ENCODE measurements around the gene CLSTN3.

Gene CLSTN3

DNA sequence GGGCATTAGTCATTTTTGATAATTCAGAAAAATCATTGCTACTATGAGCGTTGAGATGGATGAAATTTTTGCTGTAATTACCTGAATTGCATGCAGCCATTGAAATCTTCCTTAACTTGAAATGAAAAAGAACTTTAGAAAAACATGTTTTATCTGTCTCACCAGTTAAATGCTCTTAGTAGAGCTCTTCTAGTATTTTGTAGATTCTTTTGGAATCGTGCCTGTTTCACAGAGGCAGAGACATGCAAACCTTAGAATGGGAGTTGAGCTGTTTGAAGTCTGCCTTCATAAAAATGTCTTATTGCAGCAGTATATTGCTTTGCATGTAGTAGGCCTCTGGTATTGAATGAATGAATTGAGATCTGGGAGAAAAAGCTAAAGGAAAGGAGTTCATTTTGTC, 63.5 kb downstream of the CLSTN3 start:
- DNase-seq, result no peak

- no peak for DNase-seq
These were observed 67.7 kb downstream of the CLSTN3 start for GRCh38 chr12:7197841-7198240.

DNA sequence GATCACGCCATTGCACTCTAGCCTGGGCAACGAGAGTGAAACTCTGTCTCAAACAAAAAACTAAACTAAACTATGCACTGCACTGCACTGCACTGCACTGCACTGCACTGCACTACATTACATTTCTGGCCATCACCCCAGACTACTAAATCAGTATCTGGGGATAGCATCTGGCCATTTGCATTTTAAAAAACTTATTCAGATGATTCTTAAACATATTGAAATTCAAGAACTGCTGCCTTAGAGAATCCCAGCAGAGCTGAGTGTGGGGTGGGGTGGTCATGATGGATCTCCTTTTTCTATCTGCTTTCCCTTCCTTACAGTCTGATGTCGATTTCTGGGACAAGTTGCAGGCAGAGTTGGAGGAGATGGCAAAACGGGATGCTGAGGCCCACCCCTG, 72.9 kb downstream of the CLSTN3 start:
- no peak for DNase-seq

- DNase-seq, result no peak
These were observed 74.9 kb downstream of the CLSTN3 start for GRCh38 chr12:7205091-7205490.

DNA sequence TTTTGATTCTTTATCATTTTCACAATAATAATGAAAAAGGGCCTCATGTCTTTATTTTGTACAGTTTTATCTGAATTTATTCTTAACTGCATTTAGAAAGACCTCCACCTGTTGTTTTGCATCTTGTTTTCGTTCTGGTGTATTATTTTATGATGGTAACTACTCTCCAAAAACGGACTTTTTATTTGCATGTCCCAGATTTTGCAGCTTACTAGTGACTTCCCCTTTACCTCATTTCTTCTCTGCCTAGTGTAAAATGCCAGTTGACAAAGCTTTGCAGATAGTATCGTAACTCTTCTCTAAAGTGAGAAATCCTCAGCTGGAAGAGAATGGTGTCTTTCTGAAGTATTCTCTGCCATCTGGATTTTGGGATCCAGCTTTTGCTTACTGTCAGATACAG, 76.5 kb downstream of the CLSTN3 start:
- no peak for DNase-seq

GRCh38 chr12:7207866-7208625, 77.9 kb downstream of the CLSTN3 start:
- DNase-seq, result no peak

Measured in T-helper 2 cell (primary cell).